ENCODE measurements around the gene KIF25. TPM values are rescaled to one million over a fixed set of nuclear protein-coding genes. Genes with fewer than 3 reads are reported as not detected.

KIF25 gene
- total RNA-seq, 1 experiment from 2014 or later = not detected

DNA sequence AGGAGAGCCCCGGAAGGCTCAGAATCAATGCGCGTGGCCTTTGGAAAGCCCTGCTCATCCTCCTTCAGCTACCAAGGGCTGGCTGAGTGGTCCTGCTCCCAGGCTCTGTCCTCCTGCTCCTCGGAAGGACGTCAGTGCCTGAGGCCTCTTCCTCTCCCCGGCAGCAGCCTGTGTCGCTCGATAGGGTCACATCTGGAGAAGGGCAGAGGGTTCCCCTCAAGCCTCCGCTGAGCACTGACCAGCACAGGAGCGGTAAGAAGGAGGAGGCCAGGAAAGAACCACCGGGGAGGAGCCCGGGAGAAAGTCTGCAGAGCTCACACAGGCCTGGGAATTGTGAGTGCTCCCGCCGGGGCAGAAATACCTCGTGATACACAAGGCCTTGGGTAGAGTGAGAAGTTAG, 21.2 kb downstream of the KIF25 start:
- no TSS peak for BruUV-seq (replicated peaks)
- DNase-seq (ENCODE audit: unreplicated experiment) = no peak
- H3K4me3 Mint-ChIP-seq (ENCODE audit: unreplicated experiment) = no peak overlapping the region
- intact Hi-C loops (cut with micrococcal nuclease) = no loop called here
- TF ChIP-seq, protein P1, sequence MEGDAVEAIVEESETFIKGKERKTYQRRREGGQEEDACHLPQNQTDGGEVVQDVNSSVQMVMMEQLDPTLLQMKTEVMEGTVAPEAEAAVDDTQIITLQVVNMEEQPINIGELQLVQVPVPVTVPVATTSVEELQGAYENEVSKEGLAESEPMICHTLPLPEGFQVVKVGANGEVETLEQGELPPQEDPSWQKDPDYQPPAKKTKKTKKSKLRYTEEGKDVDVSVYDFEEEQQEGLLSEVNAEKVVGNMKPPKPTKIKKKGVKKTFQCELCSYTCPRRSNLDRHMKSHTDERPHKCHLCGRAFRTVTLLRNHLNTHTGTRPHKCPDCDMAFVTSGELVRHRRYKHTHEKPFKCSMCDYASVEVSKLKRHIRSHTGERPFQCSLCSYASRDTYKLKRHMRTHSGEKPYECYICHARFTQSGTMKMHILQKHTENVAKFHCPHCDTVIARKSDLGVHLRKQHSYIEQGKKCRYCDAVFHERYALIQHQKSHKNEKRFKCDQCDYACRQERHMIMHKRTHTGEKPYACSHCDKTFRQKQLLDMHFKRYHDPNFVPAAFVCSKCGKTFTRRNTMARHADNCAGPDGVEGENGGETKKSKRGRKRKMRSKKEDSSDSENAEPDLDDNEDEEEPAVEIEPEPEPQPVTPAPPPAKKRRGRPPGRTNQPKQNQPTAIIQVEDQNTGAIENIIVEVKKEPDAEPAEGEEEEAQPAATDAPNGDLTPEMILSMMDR (IDR thresholded peaks at IDR 0.05; ENCODE audit: unreplicated experiment) = no peak
- peaks cover 6% of the 10 kb centered on the region for H3K36me3 Mint-ChIP-seq (ENCODE audit: insufficient read depth, unreplicated experiment)
- no peak overlapping the region for H3K27ac Mint-ChIP-seq (ENCODE audit: low read depth, unreplicated experiment)
- peaks cover 39% of the 10 kb centered on the region for H3K27me3 Mint-ChIP-seq (ENCODE audit: insufficient read depth, unreplicated experiment)
- peaks cover 10% of the 10 kb centered on the region for H3K9me3 Mint-ChIP-seq (ENCODE audit: unreplicated experiment)
- H3K4me1 Mint-ChIP-seq (ENCODE audit: insufficient read depth, unreplicated experiment) = peaks cover 6% of the 10 kb centered on the region
- ChIA-PET CTCF (no interaction called here), POLR2A (no interaction called here)

DNA sequence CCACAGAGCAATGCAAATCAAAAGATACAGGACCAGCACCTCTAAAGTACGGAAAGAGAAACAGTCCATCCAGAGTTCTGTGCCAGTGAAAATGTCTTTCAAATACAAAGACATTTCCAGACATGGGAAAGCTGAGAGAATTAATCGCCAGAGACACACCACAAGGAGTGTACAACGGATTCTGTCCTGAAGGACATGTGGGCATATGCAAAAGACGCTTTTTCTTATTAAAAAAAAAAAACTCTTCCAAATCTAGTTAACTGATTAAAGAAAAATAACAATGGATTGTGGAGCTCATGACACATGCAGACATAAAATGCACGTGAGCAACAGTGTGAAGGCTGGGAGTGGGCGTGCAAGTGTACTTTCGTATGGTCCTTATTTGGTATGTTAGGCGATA, 22.8 kb downstream of the KIF25 start:
- Mint-ChIP-seq H3K36me3 (ENCODE audit: insufficient read depth, unreplicated experiment) (peaks cover 6% of the 10 kb centered on the region), H3K4me3 (ENCODE audit: unreplicated experiment) (no peak overlapping the region), H3K4me1 (ENCODE audit: insufficient read depth, unreplicated experiment) (peaks cover 6% of the 10 kb centered on the region), H3K27ac (ENCODE audit: low read depth, unreplicated experiment) (no peak overlapping the region), H3K27me3 (ENCODE audit: insufficient read depth, unreplicated experiment) (peaks cover 39% of the 10 kb centered on the region), H3K9me3 (ENCODE audit: unreplicated experiment) (peaks cover 10% of the 10 kb centered on the region)
- CTCF ChIA-PET = interaction anchor here (1.1 kb wide), 1 partner anchor 8 kb away, joined by 3 read pairs; no protein-coding TSS in a partner anchor
- DNase-seq (ENCODE audit: unreplicated experiment) = no peak
- intact Hi-C loops (cut with micrococcal nuclease) = no loop called here
- TF ChIP-seq, protein P1 (IDR thresholded peaks at IDR 0.05; ENCODE audit: unreplicated experiment) = no peak
- POLR2A ChIA-PET = interaction anchor here (0.7 to 0.9 kb wide), 2 partner anchors 19 to 46 kb away, joined by 3 read pairs; no protein-coding TSS in a partner anchor
- BruUV-seq (replicated peaks) = no TSS peak

DNA sequence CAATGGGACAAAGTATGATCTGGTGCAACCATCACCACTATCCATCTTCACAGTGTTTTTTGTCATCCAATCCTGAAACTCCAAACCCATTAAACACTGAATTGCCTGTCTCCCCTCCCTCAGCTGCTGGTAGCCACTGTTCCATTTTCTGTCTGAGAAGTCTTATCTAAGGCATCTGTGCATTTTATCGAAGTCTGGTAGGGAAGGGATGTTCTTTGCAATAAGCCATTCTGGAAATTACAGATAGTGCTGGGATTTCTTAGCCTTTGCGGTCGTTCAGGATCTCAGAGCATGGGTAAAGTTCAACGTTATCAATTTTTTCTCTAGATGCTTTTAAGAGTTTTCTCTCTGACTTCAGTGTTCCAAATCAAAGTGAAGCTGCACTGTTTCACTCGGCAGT, 24.1 kb downstream of the KIF25 start:
- Mint-ChIP-seq H3K4me3 (ENCODE audit: unreplicated experiment) (no peak overlapping the region), H3K4me1 (ENCODE audit: insufficient read depth, unreplicated experiment) (peaks cover 6% of the 10 kb centered on the region), H3K36me3 (ENCODE audit: insufficient read depth, unreplicated experiment) (no peaks in the 10 kb centered on the region), H3K27me3 (ENCODE audit: insufficient read depth, unreplicated experiment) (peaks cover 39% of the 10 kb centered on the region), H3K9me3 (ENCODE audit: unreplicated experiment) (peaks cover 10% of the 10 kb centered on the region), H3K27ac (ENCODE audit: low read depth, unreplicated experiment) (no peak overlapping the region)
- ChIA-PET CTCF (no interaction called here), POLR2A (no interaction called here)
- DNase-seq (ENCODE audit: unreplicated experiment) = no peak
- TF ChIP-seq, protein P1 (IDR thresholded peaks at IDR 0.05; ENCODE audit: unreplicated experiment) = no peak
- no TSS peak for BruUV-seq (replicated peaks)
- intact Hi-C loops (cut with micrococcal nuclease) = no loop called here

DNA sequence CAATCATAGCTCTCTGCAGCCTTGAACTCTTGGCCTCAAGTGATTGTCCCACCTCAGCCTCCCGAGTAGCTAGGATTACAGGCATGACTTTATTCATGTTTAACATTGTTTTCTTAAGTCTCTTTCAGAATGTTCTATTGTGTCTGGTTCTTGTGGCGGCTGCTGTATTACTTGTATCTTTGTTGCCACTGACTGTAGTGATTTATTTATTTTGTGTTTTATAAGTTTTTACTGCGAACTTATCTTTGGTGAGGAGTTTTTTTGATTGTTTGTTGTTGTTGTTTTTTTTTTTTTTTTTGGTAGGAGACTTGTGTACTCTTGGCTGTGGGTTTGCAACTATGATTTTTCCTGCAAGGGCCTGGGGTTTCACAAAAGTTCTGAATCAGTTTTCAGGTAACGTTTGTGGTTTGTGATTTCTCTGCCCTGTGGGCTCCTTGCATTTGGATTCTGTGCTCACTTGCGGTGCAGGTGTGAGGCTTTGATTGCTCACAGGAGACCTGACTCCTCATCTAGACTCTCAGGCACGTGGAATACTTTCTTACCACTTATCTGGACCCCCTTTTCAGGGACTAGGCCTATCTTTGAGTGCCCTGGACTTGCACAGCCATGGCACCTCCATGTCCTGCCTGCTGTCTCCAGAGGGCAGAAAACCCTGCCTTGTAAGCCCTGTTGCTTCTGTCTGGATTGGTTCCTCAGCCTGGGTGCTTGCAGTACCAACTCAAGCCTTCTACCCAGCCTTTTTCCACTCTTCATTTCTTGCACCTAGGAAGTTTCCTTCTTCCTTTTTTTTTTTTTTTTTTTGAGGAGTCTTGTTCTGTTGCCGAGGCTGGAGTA, 25.2 kb downstream of the KIF25 start:
- peaks cover 10% of the 10 kb centered on the region for H3K9me3 Mint-ChIP-seq (ENCODE audit: unreplicated experiment)
- no peaks in the 10 kb centered on the region for H3K36me3 Mint-ChIP-seq (ENCODE audit: insufficient read depth, unreplicated experiment)
- intact Hi-C loops (cut with micrococcal nuclease) = no loop called here
- H3K27ac Mint-ChIP-seq (ENCODE audit: low read depth, unreplicated experiment) = no peak overlapping the region
- H3K4me3 Mint-ChIP-seq (ENCODE audit: unreplicated experiment) = no peak overlapping the region
- ChIA-PET POLR2A (no interaction called here), CTCF (no interaction called here)
- H3K4me1 Mint-ChIP-seq (ENCODE audit: insufficient read depth, unreplicated experiment) = no peaks in the 10 kb centered on the region
- no TSS peak for BruUV-seq (replicated peaks)
- no peak for DNase-seq (ENCODE audit: unreplicated experiment)
- peaks cover 39% of the 10 kb centered on the region for H3K27me3 Mint-ChIP-seq (ENCODE audit: insufficient read depth, unreplicated experiment)
- TF ChIP-seq, protein P1 (IDR thresholded peaks at IDR 0.05; ENCODE audit: unreplicated experiment) = no peak
